PC-3 (cell line): Measurements from ENCODE around the gene EPB41.

Source experiments
- EZH2 ChIP-seq: fragments of 300-600 bp; sonication (generic); IDR thresholded peaks from one replicate; pipeline ENCODE4 v1.6.1; 2017; ENCODE audit warnings: antibody characterized with exemption, mild to moderate bottlenecking, low read length; ENCODE audit not compliant: unreplicated experiment
- TF ChIP-seq, protein P1 (sequence below): fragments of 300-600 bp; sonication (generic); conservative IDR thresholded peaks from 2 replicates; pipeline ENCODE4 v1.5.1; 2017; ENCODE audit warnings: antibody characterized with exemption, low read depth, mild to moderate bottlenecking, low read length

DNA sequence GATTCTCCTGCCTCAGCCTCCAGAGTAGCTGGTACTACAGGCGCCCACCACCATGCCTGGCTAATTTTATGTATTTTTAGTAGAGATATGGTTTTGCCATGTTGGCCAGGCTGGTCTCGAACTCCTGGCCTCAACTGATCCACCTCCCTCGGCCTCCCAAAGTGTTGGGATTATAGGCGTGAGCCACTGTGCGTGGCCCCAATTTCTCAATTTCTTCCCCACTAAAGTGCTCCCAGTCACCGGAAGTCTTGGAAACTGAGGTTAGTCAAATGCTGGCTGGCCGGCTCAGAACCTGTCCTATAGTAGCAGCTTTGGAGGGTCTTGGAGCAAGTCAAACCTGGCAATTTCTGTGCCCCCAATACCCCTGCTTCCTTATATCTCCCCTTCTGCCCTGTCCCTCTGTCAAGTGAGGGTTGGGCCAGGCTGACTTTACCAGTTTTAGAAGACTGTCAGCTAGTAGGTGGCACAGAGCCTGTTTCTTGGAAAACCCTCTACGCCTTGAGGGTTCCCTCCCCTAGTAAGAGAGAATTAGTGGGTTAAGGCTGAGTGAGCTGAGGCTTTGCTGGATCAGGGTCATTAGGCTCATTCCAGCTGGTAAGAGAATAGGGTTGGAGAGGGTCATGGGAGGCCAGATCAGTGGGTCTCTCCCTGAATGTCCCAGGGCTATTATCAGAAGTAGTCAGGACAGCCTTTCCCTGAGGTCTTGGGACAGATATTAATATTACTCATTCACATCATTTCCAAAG lies 8.3 kb upstream of the EPB41 start:
- TF ChIP-seq, protein P1, sequence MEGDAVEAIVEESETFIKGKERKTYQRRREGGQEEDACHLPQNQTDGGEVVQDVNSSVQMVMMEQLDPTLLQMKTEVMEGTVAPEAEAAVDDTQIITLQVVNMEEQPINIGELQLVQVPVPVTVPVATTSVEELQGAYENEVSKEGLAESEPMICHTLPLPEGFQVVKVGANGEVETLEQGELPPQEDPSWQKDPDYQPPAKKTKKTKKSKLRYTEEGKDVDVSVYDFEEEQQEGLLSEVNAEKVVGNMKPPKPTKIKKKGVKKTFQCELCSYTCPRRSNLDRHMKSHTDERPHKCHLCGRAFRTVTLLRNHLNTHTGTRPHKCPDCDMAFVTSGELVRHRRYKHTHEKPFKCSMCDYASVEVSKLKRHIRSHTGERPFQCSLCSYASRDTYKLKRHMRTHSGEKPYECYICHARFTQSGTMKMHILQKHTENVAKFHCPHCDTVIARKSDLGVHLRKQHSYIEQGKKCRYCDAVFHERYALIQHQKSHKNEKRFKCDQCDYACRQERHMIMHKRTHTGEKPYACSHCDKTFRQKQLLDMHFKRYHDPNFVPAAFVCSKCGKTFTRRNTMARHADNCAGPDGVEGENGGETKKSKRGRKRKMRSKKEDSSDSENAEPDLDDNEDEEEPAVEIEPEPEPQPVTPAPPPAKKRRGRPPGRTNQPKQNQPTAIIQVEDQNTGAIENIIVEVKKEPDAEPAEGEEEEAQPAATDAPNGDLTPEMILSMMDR: no peak
- TF ChIP-seq EZH2: no peak
